Measurements from ENCODE around the gene FAF2.
"Not testable (repeated sequence)": the region's sequence is repeated elsewhere in the genome, so short reads cannot be mapped to it uniquely, and the experiment has no call there.

The FAF2 gene

GRCh38 chr5:176418251-176418650 is 29.9 kb upstream of the FAF2 start:
- DNase-seq (ENCODE audit: low read depth): no peak

DNA sequence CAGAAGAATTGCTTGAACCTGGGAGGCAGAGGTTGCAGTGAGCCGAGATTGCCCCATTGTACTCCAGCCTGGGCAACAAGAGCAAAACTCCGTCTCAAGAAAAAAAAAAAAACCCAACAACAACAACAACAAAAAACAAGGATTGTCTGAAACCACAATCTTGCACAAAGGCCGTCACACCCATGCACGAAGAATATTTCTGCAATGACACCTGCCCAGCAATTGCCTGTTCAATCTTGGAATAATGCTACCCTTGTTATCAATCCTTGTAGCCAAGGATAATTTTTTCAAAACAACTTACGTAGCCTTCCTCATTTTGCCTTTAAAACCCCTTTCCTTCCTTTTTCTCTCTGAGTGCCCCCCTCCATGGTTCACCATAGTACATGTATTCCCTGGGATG is 28.1 kb upstream of the FAF2 start:
- no peak for DNase-seq (ENCODE audit: low read depth)

GRCh38 chr5:176420972-176421544 is 27.1 kb upstream of the FAF2 start:
- no peak for DNase-seq (ENCODE audit: low read depth)

GRCh38 chr5:176424181-176424580 is 24.0 kb upstream of the FAF2 start:
- no peak for DNase-seq (ENCODE audit: low read depth)

GRCh38 chr5:176425138-176425537 is 23.0 kb upstream of the FAF2 start:
- DNase-seq (ENCODE audit: low read depth): no peak

- DNase-seq (ENCODE audit: low read depth): no peak
Measured at GRCh38 chr5:176425791-176426190, 22.4 kb upstream of the FAF2 start.

DNA sequence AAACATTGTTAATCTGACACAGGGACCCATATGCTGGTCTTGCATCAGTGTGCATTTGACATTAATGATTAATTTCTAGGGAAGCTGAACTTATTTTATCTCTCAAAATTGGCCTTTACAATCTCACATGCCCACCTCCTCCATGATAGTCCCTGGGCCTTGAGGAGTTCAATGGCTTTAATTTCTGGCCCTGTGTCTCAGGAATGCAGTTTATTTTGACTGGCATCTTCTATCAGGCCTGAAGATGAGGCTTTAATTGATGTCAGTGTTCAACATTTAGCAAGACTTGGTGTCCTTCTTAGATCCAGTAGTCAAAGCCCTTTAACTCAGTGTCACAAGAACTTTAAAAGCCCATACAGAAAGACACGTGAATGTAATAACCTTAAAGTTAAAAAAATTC is 21.3 kb upstream of the FAF2 start:
- no peak for DNase-seq (ENCODE audit: low read depth)

DNA sequence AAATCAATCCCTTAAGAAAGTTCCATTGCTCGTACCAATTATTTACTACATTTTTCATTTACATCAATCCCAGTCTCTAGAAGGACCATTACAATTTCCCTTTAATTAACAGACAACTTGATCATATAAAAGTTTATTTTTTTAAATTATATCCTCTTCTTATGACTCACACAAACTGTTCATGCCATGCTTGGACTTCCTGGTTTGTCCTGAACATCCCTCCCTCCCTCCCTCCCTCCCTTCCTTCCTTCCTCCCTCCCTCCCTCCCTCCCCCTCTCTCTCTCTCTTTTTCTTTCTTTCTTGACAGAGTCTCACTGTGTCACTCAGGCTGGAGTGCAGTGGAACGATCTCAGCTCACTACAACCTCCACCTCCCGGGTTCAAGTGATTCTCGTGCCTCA is 20.2 kb upstream of the FAF2 start:
- no peak for DNase-seq (ENCODE audit: low read depth)

GRCh38 chr5:176429972-176430371 is 18.2 kb upstream of the FAF2 start:
- no peak for DNase-seq (ENCODE audit: low read depth)

- DNase-seq (ENCODE audit: low read depth): no peak
Measured at GRCh38 chr5:176432707-176433106, 15.5 kb upstream of the FAF2 start.

GRCh38 chr5:176436656-176437055 is 11.5 kb upstream of the FAF2 start:
- no peak for DNase-seq (ENCODE audit: low read depth)

DNA sequence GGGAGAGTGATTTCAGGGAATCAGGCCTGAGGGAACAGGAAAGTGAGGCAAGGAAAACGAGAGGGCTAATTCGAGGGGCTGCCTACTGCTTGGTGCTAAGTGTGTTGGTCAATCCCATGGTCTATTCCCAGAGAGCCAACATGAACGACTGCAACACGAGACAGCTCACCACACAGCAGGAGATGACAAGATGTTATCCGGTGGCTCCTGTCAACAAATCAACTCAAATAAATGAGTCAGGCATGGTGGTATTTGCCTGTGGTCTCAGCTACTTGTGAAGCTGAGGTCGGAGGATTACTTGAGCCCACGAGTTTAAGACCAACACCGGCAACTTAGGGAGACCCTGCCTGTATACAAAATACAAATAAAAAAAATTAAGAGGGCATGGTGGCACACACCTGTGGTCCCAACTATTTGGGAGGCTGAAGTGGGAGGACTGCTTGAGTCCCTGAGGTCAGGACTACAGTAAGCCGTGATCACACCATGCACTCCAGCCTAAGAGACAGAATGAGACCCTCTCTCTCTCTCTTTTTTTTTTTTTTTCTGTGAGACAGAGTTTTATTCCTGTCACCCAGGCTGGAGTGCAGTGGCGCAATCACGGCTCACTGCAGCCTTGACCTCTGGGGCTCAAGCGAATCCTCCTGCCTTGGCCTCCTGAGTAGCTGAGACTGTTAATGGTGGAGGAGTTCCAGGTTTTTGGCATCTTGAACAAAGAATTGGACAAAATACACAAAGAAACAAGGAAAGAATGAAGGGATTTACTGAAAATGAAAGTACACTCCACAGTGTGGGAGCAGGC is 9.0 kb upstream of the FAF2 start:
- no peak for DNase-seq (ENCODE audit: low read depth)

DNA sequence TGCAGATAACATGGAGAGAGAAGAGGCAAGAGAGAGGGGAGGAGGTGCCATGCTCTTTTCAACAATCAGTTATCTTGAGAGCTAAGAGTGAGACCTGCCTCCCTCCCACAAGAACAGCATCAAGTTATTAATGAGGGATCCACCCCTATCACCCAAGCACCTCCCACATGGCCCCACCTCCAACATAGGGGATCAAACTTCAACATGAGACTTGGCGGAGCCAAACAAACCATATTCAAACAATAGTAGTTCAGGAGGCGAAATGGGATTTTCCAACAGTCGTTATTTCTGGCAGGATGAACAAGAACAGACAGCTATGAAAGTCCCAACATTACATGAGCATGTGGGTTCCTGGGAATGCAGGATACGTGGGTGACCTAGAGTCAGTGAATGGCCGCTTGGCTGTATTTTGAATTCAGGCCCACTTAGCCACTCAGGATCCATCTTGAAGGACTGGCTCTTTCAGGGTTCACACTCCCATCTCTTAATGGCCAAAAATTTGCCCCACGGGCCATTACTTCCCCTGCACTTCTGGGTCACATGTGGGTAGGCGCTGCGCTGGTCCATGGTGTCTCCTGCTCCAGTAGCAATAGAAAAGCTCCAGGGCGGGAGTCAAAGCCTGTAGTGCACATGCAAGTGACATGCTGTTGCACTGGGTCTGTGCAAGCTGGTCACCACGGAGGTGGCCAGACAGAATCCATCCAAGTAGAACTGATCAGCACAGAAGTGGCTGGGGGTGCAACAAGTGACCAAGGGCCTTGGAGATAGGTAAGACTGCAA is 7.1 kb upstream of the FAF2 start:
- no peak for DNase-seq (ENCODE audit: low read depth)

- DNase-seq (ENCODE audit: low read depth): no peak
Measured at GRCh38 chr5:176441921-176442323, 6.3 kb upstream of the FAF2 start.

DNA sequence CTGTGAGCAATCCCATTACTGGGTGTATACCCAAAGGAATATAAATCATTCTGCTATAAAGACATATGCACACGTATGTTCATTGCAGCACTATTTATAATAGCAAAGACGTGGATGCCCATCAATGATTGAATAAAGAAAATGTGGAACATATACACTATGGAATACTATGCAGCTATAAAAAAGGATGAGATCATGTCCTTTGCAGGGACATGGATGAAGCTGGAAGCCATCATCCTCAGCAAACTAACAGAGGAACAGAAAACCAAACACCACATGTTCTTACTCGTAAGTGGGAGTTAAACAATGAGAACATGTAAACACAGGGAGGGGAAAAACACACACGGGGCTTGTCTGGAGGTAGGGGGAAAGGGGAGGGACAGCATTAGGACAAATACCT is 5.3 kb upstream of the FAF2 start:
- not testable (repeated sequence) for DNase-seq (ENCODE audit: low read depth)

- no peak for DNase-seq (ENCODE audit: low read depth)
Measured at GRCh38 chr5:176444742-176445141, 3.4 kb upstream of the FAF2 start.

GRCh38 chr5:176446028-176446665 is 2.0 kb upstream of the FAF2 start:
- no peak for DNase-seq (ENCODE audit: low read depth)

DNA sequence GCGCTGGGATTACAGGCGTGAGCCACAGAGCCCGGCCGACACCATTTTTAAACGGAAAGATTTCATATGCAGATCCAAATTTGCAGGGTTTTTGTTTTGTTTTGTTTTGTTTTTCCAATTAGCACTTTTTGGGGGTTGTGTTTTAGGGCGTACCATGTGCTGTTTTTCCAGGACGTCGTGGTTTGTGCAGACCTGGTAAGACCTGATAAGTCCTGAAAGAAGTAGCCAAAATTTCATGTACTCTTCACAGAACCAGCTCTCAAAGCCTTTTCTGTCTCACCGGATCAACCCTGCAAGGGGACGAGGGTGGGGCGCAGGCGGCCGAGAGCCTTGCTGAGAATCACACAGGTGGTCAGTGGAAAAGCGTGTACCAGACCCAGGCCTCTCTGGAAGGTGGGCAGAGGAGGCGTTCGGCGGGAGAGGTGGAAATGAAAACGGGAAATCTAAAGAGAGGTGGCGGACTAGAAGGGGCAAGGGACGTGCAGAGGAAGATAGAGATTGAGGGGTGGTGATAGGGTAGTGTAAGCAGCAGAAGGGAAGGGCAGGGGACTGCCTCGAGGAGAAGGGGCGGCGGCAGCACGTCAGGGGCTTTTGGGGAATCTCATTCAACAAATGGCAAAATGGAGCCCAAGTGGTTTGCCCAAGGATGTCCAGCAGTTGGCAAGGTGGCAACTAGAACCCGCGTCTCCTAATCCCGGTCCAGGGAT is 1.1 kb upstream of the FAF2 start:
- no peak for DNase-seq (ENCODE audit: low read depth)

- DNase-seq (ENCODE audit: low read depth): no peak
Measured at GRCh38 chr5:176447591-176447977, 601 bp upstream of the FAF2 start.

- no peak for DNase-seq (ENCODE audit: low read depth)
Measured at GRCh38 chr5:176450077-176450476, 1.9 kb downstream of the FAF2 start.

DNA sequence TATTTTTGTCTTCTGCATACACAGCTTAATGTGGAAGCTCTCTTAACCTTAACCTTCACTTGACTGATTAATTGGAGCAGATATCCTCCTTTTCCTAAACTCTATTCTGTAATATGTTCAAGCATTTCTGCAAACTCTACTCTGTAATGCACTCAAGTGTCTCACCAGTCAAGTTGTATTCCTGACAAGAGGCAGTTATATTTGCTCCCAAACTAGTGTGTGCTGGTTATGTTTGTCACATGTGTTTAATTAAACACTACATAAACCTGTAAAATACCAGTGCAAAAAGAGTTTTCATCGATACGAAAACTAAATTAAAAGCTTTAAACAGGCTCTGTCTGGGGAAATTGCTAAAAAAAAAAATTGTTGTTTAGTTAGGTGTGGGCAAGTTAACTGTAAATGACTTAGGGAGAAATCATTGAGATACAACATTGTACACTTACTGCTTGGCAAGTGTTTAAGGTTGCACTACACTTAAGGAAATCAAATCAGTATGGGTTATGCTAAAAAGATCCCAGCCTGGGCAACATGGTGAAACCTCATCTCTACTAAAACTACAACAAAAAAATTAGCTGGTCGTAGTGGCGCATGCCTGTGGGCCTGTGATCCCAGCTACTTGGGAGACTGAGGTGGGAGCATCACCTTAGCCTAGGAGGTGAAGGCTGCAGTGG is 6.7 kb downstream of the FAF2 start:
- no peak for DNase-seq (ENCODE audit: low read depth)
